ENCODE measurements around the gene BACE2.

The BACE2 gene

GRCh38 chr21:41149199-41149598, 18.8 kb upstream of the BACE2 start:
- no peak for DNase-seq

DNA sequence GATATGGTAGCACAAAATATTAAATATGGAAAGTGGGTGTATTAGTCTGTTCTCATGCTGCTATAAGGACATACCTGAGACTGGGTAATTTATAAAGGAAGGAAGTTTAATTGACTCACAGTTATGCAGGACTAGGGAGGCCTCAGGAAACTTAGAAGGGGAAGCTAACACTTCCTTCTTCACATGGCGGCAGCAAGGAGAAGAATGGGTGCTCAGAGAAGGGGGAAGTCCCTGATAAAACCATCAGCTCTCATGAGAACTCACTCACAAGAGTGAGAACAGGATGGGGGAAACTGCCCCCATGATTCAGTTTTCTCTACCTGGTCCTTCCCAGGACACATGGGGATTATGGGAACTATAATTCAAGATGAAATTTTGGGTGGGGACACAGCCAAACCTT, 15.8 kb upstream of the BACE2 start:
- DNase-seq = no peak

DNA sequence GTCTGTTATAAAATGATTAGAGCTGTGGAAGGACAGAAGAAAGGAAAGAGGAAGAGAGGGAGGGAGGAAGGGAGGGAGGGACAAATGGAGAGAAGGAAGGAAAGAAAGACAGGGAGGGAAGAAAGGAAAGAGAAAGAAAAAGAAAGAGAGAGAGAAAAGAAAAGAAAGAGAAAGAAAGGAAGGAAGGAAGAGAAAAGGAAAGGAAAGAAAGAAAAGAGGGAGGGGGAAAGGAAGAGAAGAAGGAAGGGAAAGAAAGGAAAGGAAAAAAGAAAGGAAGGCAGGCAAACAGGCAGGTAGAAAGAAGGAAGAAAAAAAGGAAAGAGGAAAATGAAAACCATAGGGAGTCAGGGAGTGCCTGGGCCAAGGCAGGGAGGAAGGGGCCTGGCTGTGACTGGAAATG, 14.5 kb upstream of the BACE2 start:
- DNase-seq = no peak

GRCh38 chr21:41156142-41156541, 11.8 kb upstream of the BACE2 start:
- DNase-seq = no peak

DNA sequence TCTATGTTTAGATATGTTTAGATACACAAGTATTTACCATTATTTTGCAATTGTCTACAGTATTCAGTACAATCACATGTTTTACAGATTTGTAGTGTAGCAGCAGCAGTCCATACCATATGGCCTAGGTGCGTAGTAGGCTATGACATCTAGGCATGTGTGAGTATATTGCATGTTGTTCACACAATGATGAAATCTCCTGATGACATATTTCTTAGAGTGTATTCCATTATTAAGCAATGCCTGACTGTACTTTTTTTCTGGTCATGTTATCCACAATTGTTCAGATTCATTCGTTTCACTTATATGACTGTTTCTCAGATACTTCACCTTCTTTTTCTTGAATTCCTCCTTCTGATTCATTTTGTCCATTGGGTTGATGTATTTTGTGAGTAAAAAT, 9.9 kb upstream of the BACE2 start:
- DNase-seq = no peak

- no peak for DNase-seq
Observed at GRCh38 chr21:41160036-41160435, 7.9 kb upstream of the BACE2 start.

DNA sequence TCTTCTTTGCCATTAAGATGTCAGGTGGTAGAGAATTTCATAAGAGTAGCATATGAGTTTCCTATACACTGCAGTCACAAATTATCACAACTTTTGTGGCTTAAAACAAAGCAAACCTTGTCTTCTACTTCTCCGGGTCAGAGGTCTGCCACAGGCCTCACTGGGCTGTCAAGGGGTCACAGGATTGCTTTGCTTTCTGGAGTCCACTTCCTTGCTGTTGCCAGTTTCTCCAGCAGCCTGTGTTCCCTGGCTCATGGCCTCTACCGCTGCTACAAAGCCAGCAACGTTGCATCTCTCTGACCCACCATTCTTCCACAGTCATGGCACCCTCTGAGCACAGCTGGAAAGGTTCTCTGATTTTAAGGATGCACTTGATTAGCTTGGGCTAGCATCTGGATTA, 6.5 kb upstream of the BACE2 start:
- no peak for DNase-seq

DNA sequence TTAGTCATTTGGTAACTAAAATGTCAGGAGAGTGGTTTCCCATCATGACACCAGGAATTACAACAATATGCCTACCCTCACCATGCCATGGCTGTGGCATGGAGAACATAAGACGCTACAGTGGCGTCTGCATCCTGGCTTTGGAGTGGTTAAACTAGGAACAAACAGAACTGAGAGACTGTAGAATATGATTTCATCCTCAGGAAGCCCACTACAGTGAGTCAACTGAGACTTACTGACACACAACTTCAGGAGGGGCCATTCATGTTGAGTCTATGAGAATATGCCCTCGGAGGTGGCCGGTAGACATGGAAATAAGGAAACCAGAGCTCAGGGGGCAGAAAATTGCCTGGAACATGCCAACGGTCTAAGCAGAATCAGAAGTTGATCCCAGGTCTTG, 5.9 kb upstream of the BACE2 start:
- DNase-seq = no peak

DNA sequence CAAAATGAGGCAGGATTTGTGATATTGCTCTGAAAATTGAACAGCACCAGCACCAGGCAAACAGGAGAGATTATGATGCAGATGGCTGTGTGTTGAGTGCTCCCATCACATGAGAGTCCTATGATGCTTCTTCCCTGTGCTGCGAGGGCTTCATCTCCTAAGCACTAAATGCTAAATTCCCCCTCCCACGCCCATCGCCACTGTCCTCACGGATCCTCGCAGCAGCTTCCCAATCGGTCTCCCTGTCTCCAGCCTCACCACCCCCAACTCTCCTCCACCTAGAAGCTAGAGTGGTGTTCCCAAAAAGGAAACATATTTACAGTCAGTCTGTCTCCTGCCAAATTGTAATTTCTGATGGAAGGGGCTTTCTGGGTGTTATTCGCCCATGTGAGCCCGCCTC, 4.9 kb upstream of the BACE2 start:
- no peak for DNase-seq

DNA sequence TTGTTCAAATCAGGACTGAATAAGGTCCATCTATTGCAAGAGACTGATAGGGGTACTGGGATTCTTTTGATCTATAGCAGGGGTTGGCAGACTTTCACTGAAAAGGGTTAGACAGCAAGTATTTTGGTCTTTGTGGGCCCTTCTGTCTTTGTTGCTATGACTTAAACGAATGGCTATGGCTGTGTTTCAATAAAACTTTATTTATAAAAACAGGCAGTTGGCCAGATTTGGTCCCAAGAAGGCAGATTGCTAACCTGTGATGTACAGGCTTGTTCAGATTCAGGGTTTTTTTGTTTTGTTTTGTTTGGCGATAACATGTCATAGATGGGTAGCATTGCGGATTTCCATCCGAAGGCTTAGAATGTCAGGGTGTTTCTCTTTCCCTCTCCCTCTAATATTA, 3.9 kb upstream of the BACE2 start:
- DNase-seq = no peak

DNA sequence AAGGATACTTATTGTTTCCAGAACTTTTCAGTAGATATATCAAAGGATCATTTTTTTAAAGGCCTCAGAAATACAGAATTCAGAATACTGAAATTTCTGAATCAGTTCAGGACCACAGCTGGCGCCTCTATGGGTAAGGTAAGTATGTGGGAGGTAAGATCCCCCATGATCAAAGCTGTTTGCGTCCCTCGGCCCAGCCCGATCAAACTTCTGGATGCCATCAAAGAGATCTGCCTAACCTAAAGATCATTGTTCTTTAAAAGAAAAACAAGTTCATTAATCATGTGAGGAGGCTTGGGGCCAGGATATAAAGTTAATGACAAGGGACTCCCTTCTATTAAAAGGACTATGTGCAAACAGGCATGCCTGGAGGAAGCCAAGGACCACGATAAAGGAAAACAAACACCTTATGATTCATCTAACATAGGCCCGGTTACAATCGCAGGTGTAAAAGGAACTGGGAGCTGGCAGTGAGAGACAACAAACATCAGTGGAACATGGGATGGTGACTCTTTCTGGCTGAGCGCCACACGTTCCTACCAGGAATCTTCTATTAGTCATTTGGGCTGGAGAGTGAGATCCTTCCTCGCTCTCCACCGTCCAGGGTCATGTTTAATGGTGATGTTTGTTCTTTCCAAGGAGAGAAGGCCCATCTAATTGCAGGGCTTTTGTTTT, 2.8 kb upstream of the BACE2 start:
- no peak for DNase-seq

GRCh38 chr21:41166884-41167283, 1.1 kb upstream of the BACE2 start:
- DNase-seq = no peak

- DNase-seq = no peak
Observed at GRCh38 chr21:41168391-41169257, 664 bp downstream of the BACE2 start.

- DNase-seq = no peak
Observed at GRCh38 chr21:41169258-41169576, 1.3 kb downstream of the BACE2 start.

- no peak for DNase-seq
Observed at GRCh38 chr21:41169701-41170100, 1.7 kb downstream of the BACE2 start.

GRCh38 chr21:41170442-41170841, 2.5 kb downstream of the BACE2 start:
- no peak for DNase-seq

GRCh38 chr21:41170859-41171609, 3.1 kb downstream of the BACE2 start:
- no peak for DNase-seq

GRCh38 chr21:41175080-41175479, 7.1 kb downstream of the BACE2 start:
- DNase-seq = no peak

DNA sequence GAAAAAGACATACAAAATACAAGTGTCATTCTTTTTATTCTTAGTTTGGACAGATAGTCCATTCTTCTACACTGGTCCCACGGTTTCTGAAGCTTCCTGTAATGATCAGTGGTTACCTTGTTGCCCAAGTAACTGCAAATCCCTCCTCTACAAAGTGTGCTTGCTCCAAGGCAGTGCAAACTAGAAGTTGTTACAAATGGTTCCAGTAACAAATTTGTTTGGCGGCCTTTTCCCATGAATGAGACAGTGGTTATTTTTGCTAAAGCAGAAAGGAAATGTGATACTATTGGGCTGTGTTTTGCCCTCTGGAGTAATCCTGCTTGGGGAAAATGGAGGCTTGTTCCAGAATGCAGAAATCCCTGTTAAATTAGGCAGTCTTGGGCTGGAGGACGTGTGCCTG, 8.9 kb downstream of the BACE2 start:
- no peak for DNase-seq

DNA sequence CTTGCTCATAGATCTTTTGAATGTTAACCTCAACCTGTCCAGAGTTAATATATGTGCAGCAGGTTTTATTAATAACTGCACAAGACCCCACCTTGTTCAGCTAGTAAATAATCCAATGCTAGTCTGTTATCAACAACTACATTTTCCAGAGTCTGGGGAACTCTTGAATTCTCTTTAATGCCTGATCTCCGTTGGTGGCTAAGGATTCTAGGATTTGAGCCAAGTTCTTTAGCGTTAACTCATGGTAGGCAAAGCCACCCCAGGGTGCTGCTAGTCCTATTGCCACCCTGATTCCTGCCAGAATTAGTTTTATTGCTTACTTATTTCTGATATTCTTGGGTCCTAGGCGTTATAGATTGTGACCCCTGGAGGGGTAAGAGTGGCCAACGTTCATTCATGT, 12.8 kb downstream of the BACE2 start:
- DNase-seq = no peak

DNA sequence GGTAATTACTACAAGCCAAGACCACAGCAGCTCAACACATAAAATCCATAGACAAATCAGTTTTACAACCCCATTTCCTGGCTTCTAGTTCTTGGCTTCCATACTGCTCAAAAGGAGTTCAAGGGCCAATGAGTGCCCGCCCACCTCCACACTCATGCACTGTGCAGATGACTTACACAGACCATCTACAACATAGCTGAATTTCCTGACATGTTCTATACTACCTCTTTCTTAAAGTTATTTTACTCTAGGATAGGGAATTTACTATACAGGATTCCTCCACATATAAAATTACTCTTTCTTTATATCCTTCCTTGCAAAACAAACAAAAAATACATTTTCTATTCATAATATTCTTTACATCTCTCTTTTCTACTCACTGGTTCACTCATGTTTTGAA, 14.6 kb downstream of the BACE2 start:
- no peak for DNase-seq

DNA sequence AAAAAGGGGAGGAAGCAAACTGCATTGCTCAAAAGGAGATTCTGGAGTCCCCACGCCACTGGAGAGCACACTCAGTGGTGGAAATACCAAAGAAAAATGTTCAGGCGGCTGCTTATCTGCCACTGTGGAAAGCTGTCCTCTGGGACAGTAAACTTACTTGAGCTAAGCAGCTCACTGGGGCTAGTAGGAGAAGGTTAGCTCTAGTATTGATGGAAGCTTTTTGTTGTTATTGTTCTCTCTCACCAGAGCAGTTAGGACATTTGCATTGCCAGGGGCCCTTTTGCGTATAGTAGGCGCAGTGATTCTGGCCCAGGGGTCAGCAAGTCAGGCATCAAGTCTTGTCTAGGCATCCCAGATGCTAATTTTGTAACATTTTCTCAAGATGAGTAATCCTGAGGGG, 15.6 kb downstream of the BACE2 start:
- DNase-seq = no peak

- no peak for DNase-seq
Observed at GRCh38 chr21:41185802-41186201, 17.8 kb downstream of the BACE2 start.

Measured in NCI-H2171 treated with DMSO at 0.1 percent for 48 hours (cell line).